Measurements from ENCODE around the gene SULT2B1. TPM values are rescaled to one million over a fixed set of nuclear protein-coding genes. Genes with fewer than 3 reads are reported as not detected.
A peak's percentile ranks its signal among the peaks of the same experiment; 100 is the strongest.

The SULT2B1 gene
- total RNA-seq, 1 donor from 2014 or later, result not detected

GRCh38 chr19:48548253-48548911 lies 3.6 kb upstream of the SULT2B1 start:
- no peak for TF ChIP-seq CTCF (IDR thresholded peaks at IDR 0.05; ENCODE audit: unreplicated experiment)
- Mint-ChIP-seq H3K27ac (no peak overlapping the region), H3K36me3 (ENCODE audit: insufficient read depth) (no peaks in the 10 kb centered on the region), H3K4me1 (ENCODE audit: low read depth) (no peaks in the 10 kb centered on the region), H3K4me3 (ENCODE audit: low read depth) (no peak overlapping the region), H3K9me3 (ENCODE audit: low read depth) (no peaks in the 10 kb centered on the region), H3K27me3 (no peaks in the 10 kb centered on the region)
- DNase-seq (ENCODE audit: low spot score, unreplicated experiment), result no peak

GRCh38 chr19:48549380-48549779 lies 2.6 kb upstream of the SULT2B1 start:
- Mint-ChIP-seq H3K27ac (no peak overlapping the region), H3K4me1 (ENCODE audit: low read depth) (peaks cover 6% of the 10 kb centered on the region), H3K27me3 (no peaks in the 10 kb centered on the region), H3K4me3 (ENCODE audit: low read depth) (no peak overlapping the region), H3K36me3 (ENCODE audit: insufficient read depth) (no peaks in the 10 kb centered on the region), H3K9me3 (ENCODE audit: low read depth) (no peaks in the 10 kb centered on the region)
- DNase-seq (ENCODE audit: low spot score, unreplicated experiment), result no peak
- TF ChIP-seq CTCF (IDR thresholded peaks at IDR 0.05; ENCODE audit: unreplicated experiment), result no peak

GRCh38 chr19:48552406-48553322 lies 692 bp downstream of the SULT2B1 start:
- no peaks in the 10 kb centered on the region for H3K36me3 Mint-ChIP-seq (ENCODE audit: insufficient read depth)
- no peak overlapping the region for H3K4me3 Mint-ChIP-seq (ENCODE audit: low read depth)
- no peak for TF ChIP-seq CTCF (IDR thresholded peaks at IDR 0.05; ENCODE audit: unreplicated experiment)
- DNase-seq (ENCODE audit: low spot score, unreplicated experiment), result no peak
- H3K9me3 Mint-ChIP-seq (ENCODE audit: low read depth), result no peaks in the 10 kb centered on the region
- peaks cover 10% of the 10 kb centered on the region for H3K4me1 Mint-ChIP-seq (ENCODE audit: low read depth)
- no peaks in the 10 kb centered on the region for H3K27me3 Mint-ChIP-seq
- no peak overlapping the region for H3K27ac Mint-ChIP-seq

- Mint-ChIP-seq H3K4me3 (ENCODE audit: low read depth) (no peak overlapping the region), H3K4me1 (ENCODE audit: low read depth) (peaks cover 10% of the 10 kb centered on the region), H3K9me3 (ENCODE audit: low read depth) (no peaks in the 10 kb centered on the region), H3K27ac (peak overlapping the region; percentile 93), H3K27me3 (no peaks in the 10 kb centered on the region), H3K36me3 (ENCODE audit: insufficient read depth) (no peaks in the 10 kb centered on the region)
- TF ChIP-seq CTCF (IDR thresholded peaks at IDR 0.05; ENCODE audit: unreplicated experiment), result no peak
- DNase-seq (ENCODE audit: low spot score, unreplicated experiment), result no peak
Measured at GRCh38 chr19:48553676-48554384, 1.9 kb downstream of the SULT2B1 start.

Data from progenitor cell of endocrine pancreas (in vitro differentiated cells).